Fibroblast of lung (primary cell): ENCODE data around the gene TOP3A. TPM values are rescaled to one million over a fixed set of nuclear protein-coding genes. Genes with fewer than 3 reads are reported as not detected.
"Not testable (repeated sequence)": the region's sequence is repeated elsewhere in the genome, so short reads cannot be mapped to it uniquely, and the experiment has no call there.

Source experiments
- DNase-seq, 2 donors: peaks; one replicate each; pipeline versions ENCODE4 v3.0.0 to v3.0.0-alpha.2; 2010; ENCODE audit warnings: low read depth in 2 of 2
- H2AFZ ChIP-seq: 2 replicates; pipeline ENCODE4 v1.5.1; 2012; ENCODE audit warnings: low read length, control low read depth, inconsistent platforms
- H3K27ac ChIP-seq: 2 replicates; pipeline ENCODE4 v1.5.1; 2011; ENCODE audit warnings: low read length, control low read depth; ENCODE audit not compliant: insufficient read depth
- H3K27me3 ChIP-seq: 2 replicates; pipeline ENCODE4 v1.5.1; 2011; ENCODE audit warnings: mild to moderate bottlenecking, low read length; ENCODE audit not compliant: control insufficient read depth, insufficient read depth
- H3K36me3 ChIP-seq: 2 replicates; pipeline ENCODE4 v1.5.1; 2011; ENCODE audit warnings: low read length; ENCODE audit not compliant: control insufficient read depth, insufficient read depth
- H3K4me1 ChIP-seq: 2 replicates; pipeline ENCODE4 v1.5.1; 2011; ENCODE audit warnings: low read length; ENCODE audit not compliant: control insufficient read depth, insufficient read depth; ENCODE audit errors: extremely low read depth
- H3K4me2 ChIP-seq: 2 replicates; pipeline ENCODE4 v1.5.1; 2011; ENCODE audit warnings: low read length, control low read depth; ENCODE audit not compliant: insufficient read depth; ENCODE audit errors: extremely low read depth
- H3K4me3 ChIP-seq, 4 experiments: fragments of 200-600 bp in 1 of 4; sonication (generic) in 1 of 4; replicated peaks in 1 of 4; 2 replicates each; pipeline ENCODE4 v1.5.1; 2011 to 2016; ENCODE audit warnings: low read length in 4 of 4, low read depth in 3 of 4, mild to moderate bottlenecking in 3 of 4, control low read depth in 2 of 4, inconsistent platforms in 1 of 4, mixed read lengths in 1 of 4; ENCODE audit not compliant: insufficient read depth in 1 of 4; ENCODE audit errors: control extremely low read depth in 1 of 4
- H3K79me2 ChIP-seq: 2 replicates; pipeline ENCODE4 v1.5.1; 2012; ENCODE audit warnings: mild to moderate bottlenecking, low read length, inconsistent platforms; ENCODE audit not compliant: control insufficient read depth, insufficient read depth
- H3K9ac ChIP-seq: 2 replicates; pipeline ENCODE4 v1.5.1; 2011; ENCODE audit warnings: mild to moderate bottlenecking, low read length, control low read depth; ENCODE audit not compliant: insufficient read depth
- H3K9me3 ChIP-seq: 2 replicates; pipeline ENCODE4 v1.5.1; 2012; ENCODE audit warnings: low read depth, low read length; ENCODE audit not compliant: control insufficient read depth, insufficient read depth
- H4K20me1 ChIP-seq: 2 replicates; pipeline ENCODE4 v1.5.1; 2011; ENCODE audit warnings: low read length; ENCODE audit not compliant: control insufficient read depth, insufficient read depth; ENCODE audit errors: extremely low read depth
- CTCF ChIP-seq, 2 donors: IDR thresholded peaks in 1 of 2; conservative IDR thresholded peaks in 1 of 2; 1 replicate in 1 of 2; 2 replicates in 1 of 2; pipeline ENCODE4 v1.5.1; 2011 to 2012; ENCODE audit warnings: low read length in 2 of 2, control low read depth in 1 of 2, inconsistent platforms in 1 of 2, low read depth in 1 of 2, mild to moderate bottlenecking in 1 of 2
- EZH2 ChIP-seq: IDR thresholded peaks from 2 replicates; pipeline ENCODE4 v1.5.1; 2012; ENCODE audit warnings: low read length, control low read depth, mild to moderate bottlenecking; ENCODE audit errors: missing control alignments
- polyA plus RNA-seq, 2 donors: library from polyadenylated mRNA; depleted of rRNA in 1 of 2; stranded (reverse) in 1 of 2; unstranded in 1 of 2; fragments of >200 nt; gene quantifications; 2 replicates each; pipeline ENCODE4 v1.2.1, GENCODE V29; 2011 to 2012; ENCODE audit warnings: missing spikeins in 1 of 2
- total RNA-seq: library from RNA; depleted of rRNA; stranded (reverse); fragments of >200 nt; gene quantifications from 2 replicates; pipeline ENCODE4 v1.2.1, GENCODE V29; 2014

The TOP3A gene
- total and polyA plus RNA-seq, 2 donors (not counting 1 experiment from before 2014, with no cell fraction given) = 12.7 to 16.5 TPM

GRCh38 chr17:18339933-18340332 is 25.1 kb upstream of the TOP3A start:
- Histone ChIP-seq H2AFZ (no peak overlapping the region), H3K4me1 (no peaks in the 10 kb centered on the region), H3K27me3 (no peaks in the 10 kb centered on the region), H3K36me3 (peaks cover 3% of the 10 kb centered on the region), H3K9ac (no peak overlapping the region), H3K4me2 (no peak overlapping the region), H3K4me3 (no peak overlapping the region), H3K9me3 (no peaks in the 10 kb centered on the region), H3K27ac (no peak overlapping the region), H4K20me1 (no peaks in the 10 kb centered on the region), H3K79me2 (no peaks in the 10 kb centered on the region)
- TF ChIP-seq CTCF (conservative IDR thresholded peaks at IDR 0.05 in 1 of 2, IDR thresholded peaks at IDR 0.05 in 1 of 2; ENCODE audit: low read depth in 1 of 2, low read length in 2 of 2) = no peak
- TF ChIP-seq EZH2 = no peak
- DNase-seq = no peak

- not testable (repeated sequence) for H3K4me2 ChIP-seq, H2AFZ ChIP-seq, H4K20me1 ChIP-seq, H3K9me3 ChIP-seq, H3K79me2 ChIP-seq, H3K4me1 ChIP-seq, DNase-seq, H3K27ac ChIP-seq, H3K4me3 ChIP-seq, H3K9ac ChIP-seq, H3K27me3 ChIP-seq, H3K36me3 ChIP-seq
These were observed 23.4 kb upstream of the TOP3A start for GRCh38 chr17:18338158-18338557.

- no peak overlapping the region for H3K27ac ChIP-seq
These were observed 18.2 kb upstream of the TOP3A start for GRCh38 chr17:18332909-18333489.

More at GRCh38 chr17:18332909-18333489, 18.2 kb upstream of the TOP3A start:
- no peak for TF ChIP-seq EZH2
- no peak for TF ChIP-seq CTCF (conservative IDR thresholded peaks at IDR 0.05 in 1 of 2, IDR thresholded peaks at IDR 0.05 in 1 of 2; ENCODE audit: low read depth in 1 of 2, low read length in 2 of 2)
- H4K20me1 ChIP-seq = no peaks in the 10 kb centered on the region
- H3K27me3 ChIP-seq = no peaks in the 10 kb centered on the region
- no peak overlapping the region for H3K9ac ChIP-seq
- H2AFZ ChIP-seq = no peak overlapping the region
- DNase-seq = no peak
- no peaks in the 10 kb centered on the region for H3K79me2 ChIP-seq
- no peak overlapping the region for H3K4me3 ChIP-seq
- no peaks in the 10 kb centered on the region for H3K9me3 ChIP-seq
- peaks cover 2% of the 10 kb centered on the region for H3K36me3 ChIP-seq
- H3K4me2 ChIP-seq = no peak overlapping the region
- no peaks in the 10 kb centered on the region for H3K4me1 ChIP-seq
